Measurements from ENCODE around the gene BTBD3.

Gene BTBD3

GRCh38 chr20:11966186-11966585 lies 48.5 kb downstream of the BTBD3 start:
- DNase-seq (ENCODE audit: low read depth in 2 of 2): no peak

DNA sequence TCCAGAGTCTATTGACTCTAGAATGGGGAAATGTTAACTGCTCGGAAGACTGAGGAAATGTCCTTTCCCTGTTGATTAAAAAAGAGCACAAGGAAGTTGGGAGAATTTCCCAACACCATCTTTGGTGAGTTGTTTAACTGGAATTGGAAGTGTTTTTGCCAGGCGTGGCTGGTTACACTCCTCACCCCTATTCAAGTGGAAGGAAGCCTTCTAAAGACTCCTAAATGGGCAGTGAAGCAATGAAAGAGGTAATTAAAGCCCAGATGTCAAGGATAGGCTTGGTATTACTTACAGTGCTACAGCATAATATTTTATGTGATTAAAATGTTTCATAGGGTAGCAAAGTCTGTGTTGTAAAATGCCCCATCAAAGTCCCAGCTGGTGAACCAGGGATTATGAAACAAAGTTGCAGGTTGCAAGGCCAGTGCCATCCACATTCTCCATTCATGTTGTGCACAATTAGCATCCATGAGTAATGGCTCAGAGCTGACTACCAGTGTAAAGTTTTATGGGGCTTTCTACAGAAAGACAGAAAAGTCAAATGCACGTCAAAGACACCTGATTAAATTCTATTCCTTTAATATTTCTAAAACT lies 52.6 kb downstream of the BTBD3 start:
- no peak for DNase-seq (ENCODE audit: low read depth in 2 of 2)

DNA sequence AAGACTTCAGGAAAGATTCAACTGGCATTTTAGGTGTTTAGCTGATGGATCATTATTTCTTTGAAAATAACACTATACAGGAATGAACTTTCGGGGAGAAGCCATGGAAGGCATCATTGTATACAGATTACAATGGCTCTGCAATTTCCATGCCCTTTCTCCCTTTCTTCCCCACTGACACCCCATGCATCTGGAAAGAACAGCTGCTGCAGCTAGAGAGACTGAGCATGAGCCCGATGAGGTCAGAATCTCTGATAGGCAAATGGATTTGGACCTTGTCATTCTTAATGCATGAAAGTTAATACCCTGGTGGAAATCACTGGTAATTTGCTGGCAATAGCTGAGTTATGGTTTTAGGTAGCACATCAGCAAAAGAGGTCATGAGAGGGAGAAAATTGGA lies 54.8 kb downstream of the BTBD3 start:
- no peak for DNase-seq (ENCODE audit: low read depth in 2 of 2)

All from stimulated activated CD4-positive, alpha-beta T cell treated with anti-CD3 and anti-CD28 coated beads, Interleukin-12 subunit alpha, Interleukin-12 subunit beta, amount 100 ng/mL, for 24 hours (primary cell).